Tibial artery (tissue), 4 donors: ENCODE data around the gene STK31.
"Not testable (repeated sequence)": the region's sequence is repeated elsewhere in the genome, so short reads cannot be mapped to it uniquely, and the experiment has no call there.

ENCODE experiments used
- DNase-seq, 2 donors: peaks; one replicate each; pipeline ENCODE4 v3.0.0-alpha.2; 2019
- H3K27ac ChIP-seq, 2 donors: fragments of 200-600 bp; sonication (generic) in 1 of 2; 1 replicate in 1 of 2; 2 replicates in 1 of 2; pipeline ENCODE4 v1.5.1; 2018 to 2019; ENCODE audit warnings: mild to moderate bottlenecking in 1 of 2
- H3K27me3 ChIP-seq, 2 donors: fragments of 200-600 bp; sonication (generic) in 1 of 2; one replicate each; pipeline versions ENCODE4 v1.5.1 to v1.6.0; 2016 to 2019
- H3K36me3 ChIP-seq, 3 donors: fragments of 200-600 bp; sonication (generic) in 2 of 3; one replicate each; pipeline ENCODE4 v1.5.1; 2016 to 2019; ENCODE audit warnings: mild to moderate bottlenecking in 2 of 3
- H3K4me1 ChIP-seq, 4 donors: fragments of 200-600 bp; sonication (generic) in 2 of 4; 1 replicate in 3 of 4; 2 replicates in 1 of 4; pipeline ENCODE4 v1.5.1; 2016 to 2019
- H3K4me3 ChIP-seq, 2 donors: fragments of 200-600 bp; sonication (generic) in 1 of 2; 1 replicate in 1 of 2; 2 replicates in 1 of 2; pipeline ENCODE4 v1.5.1; 2018 to 2019; ENCODE audit warnings: mild to moderate bottlenecking in 2 of 2
- H3K9me3 ChIP-seq, 3 donors: fragments of 200-600 bp; sonication (generic) in 1 of 3; one replicate each; pipeline ENCODE4 v1.5.1; 2016 to 2019
- CTCF ChIP-seq, 2 experiments: fragments of 200-600 bp in 1 of 2; fragments of 450-650 bp in 1 of 2; IDR thresholded peaks; one replicate each; pipeline ENCODE4 v1.5.1; 2017 to 2019; ENCODE audit warnings: antibody characterized with exemption in 2 of 2, mild to moderate bottlenecking in 1 of 2, moderate library complexity in 1 of 2
- intact Hi-C: fragments of 100-400 bp; cut with DNase I; formaldehyde crosslinking; loops from one replicate; pipeline ENCODE4 v1.15.0; 2023; ENCODE audit warnings: low total_unique reads

STK31 gene

GRCh38 chr7:23811540-23811939, 101.5 kb downstream of the STK31 start:
- DNase-seq: no peak
- no peak overlapping the region for H3K27ac ChIP-seq
- H3K36me3 ChIP-seq: no peaks in the 10 kb centered on the region
- peaks cover 0 to 5% (median 5%) of the 10 kb centered on the region in 3 donors for H3K9me3 ChIP-seq
- intact Hi-C loops: no loop called here
- TF ChIP-seq CTCF (IDR thresholded peaks at IDR 0.05): no peak
- H3K4me1 ChIP-seq: no peaks in the 10 kb centered on the region
- H3K27me3 ChIP-seq: no peaks in the 10 kb centered on the region
- H3K4me3 ChIP-seq: no peak overlapping the region

DNA sequence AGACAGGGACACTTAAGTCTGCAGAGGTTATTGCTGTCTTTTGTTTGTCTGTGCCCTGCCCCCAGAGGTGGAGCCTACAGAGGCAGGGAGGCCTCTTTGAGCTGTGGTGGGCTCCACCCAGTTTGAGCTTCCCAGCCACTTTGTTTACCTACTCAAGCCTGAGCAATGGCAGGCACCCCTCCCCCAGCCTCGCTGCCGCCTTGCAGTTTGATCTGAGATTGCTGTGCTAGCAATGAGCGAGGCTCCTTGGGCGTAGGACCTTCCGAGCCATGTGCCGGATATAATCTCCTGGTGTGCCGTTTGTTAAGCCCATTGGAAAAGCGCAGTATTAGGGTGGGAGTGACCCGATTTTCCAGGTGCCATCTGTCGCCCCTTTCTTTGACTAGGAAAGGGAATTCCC, 118.1 kb downstream of the STK31 start:
- H3K27me3 ChIP-seq, H3K4me3 ChIP-seq, H3K4me1 ChIP-seq, intact Hi-C loops, H3K9me3 ChIP-seq, H3K36me3 ChIP-seq, H3K27ac ChIP-seq, DNase-seq: not testable (repeated sequence)

DNA sequence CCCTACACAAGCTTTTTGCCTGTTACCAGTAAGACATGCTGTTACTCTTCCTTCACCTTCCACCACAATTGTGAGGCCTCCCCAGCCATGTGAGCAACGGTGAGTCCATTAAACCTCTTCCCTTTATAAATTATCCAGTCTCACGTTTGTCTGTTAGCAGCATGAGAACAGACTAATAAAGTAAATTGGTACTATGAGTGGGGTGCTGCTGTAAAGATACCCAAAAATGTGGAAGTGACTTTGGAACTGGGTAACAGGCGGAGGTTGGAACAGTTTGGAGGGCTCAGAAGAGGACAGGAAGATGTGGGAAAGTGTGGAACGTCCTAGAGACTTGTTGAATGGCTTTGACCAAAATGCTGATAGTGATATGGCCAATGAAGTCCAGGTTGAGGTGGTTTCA, 122.7 kb downstream of the STK31 start:
- H3K27ac ChIP-seq, H3K4me1 ChIP-seq, DNase-seq, H3K36me3 ChIP-seq, H3K4me3 ChIP-seq, intact Hi-C loops, H3K27me3 ChIP-seq: not testable (repeated sequence)
- peaks cover 0 to 16% (median 0%) of the 10 kb centered on the region in 3 donors for H3K9me3 ChIP-seq

DNA sequence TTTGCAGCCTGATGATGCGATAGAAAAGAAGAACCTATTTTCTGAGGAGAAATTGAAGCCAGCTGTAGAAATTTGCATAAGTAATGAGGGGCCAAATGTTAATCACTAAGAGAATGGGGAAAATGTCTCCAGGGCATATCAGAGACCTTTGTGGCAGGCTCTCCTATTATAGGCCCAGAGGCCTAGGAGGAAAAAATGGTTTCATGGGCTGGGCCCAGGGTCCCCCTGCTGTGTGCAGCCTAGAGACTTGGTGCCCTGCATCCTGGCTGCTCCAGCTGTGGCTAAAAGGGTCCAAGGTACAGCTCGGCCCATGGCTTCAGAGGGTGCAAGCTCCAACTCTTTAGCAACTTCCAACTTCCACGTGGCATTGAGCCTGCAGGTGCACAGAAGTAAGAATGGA, 123.4 kb downstream of the STK31 start:
- TF ChIP-seq CTCF (IDR thresholded peaks at IDR 0.05): no peak
- intact Hi-C loops: no loop called here
- no peak for DNase-seq
- peaks cover 0 to 16% (median 0%) of the 10 kb centered on the region in 3 donors for H3K9me3 ChIP-seq
- H3K27me3 ChIP-seq: no peaks in the 10 kb centered on the region
- no peak overlapping the region for H3K27ac ChIP-seq
- no peak overlapping the region for H3K4me3 ChIP-seq
- H3K36me3 ChIP-seq: no peaks in the 10 kb centered on the region
- H3K4me1 ChIP-seq: no peaks in the 10 kb centered on the region

- intact Hi-C loops, H3K4me3 ChIP-seq, H3K36me3 ChIP-seq, H3K27me3 ChIP-seq, H3K4me1 ChIP-seq, H3K27ac ChIP-seq, DNase-seq: not testable (repeated sequence)
- peaks cover 5 to 27% (median 25%) of the 10 kb centered on the region in 3 donors for H3K9me3 ChIP-seq
Observed at GRCh38 chr7:23844837-23845236, 134.8 kb downstream of the STK31 start.

- H3K27me3 ChIP-seq: no peaks in the 10 kb centered on the region
- intact Hi-C loops: no loop called here
- H3K27ac ChIP-seq: no peak overlapping the region
- H3K9me3 ChIP-seq: peaks cover 0 to 26% (median 3%) of the 10 kb centered on the region in 3 donors
- DNase-seq: no peak
- H3K36me3 ChIP-seq: no peaks in the 10 kb centered on the region
- no peak overlapping the region for H3K4me3 ChIP-seq
- H3K4me1 ChIP-seq: no peaks in the 10 kb centered on the region
- no peak for TF ChIP-seq CTCF (IDR thresholded peaks at IDR 0.05)
Observed at GRCh38 chr7:23852135-23852534, 142.1 kb downstream of the STK31 start.

DNA sequence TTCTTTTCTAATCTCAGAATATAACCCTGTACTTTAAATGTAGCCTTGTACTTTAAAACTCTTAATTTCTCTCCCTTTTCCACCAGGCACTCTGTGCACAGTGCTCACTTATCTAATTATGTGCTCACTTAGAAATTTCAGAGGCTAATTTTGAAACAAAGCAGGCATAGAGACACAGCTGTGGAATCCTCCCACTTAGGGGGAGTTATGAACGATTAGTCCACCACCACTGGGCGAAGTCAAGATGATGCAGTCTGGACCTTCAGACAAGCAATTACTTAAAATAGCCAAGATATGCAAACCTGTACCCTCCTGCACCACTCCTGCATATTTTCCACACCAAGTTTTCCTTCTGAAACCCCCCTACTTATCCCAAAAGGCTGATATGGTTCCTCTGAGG, 143.0 kb downstream of the STK31 start:
- Histone ChIP-seq H3K4me1 (no peaks in the 10 kb centered on the region), H3K27ac (no peak overlapping the region), H3K36me3 (no peaks in the 10 kb centered on the region), H3K9me3 (peaks cover 0 to 23% (median 0%) of the 10 kb centered on the region in 3 donors), H3K27me3 (no peaks in the 10 kb centered on the region), H3K4me3 (no peak overlapping the region)
- no peak for DNase-seq
- no peak for TF ChIP-seq CTCF (IDR thresholded peaks at IDR 0.05)
- intact Hi-C loops: no loop called here
